Measurements from ENCODE around the gene APOA4. TPM values are rescaled to one million over a fixed set of nuclear protein-coding genes. Genes with fewer than 3 reads are reported as not detected.

Gene APOA4
- total RNA-seq, 1 experiment from 2014 or later: not detected

- peaks cover 32% of the 10 kb centered on the region for H3K79me2 ChIP-seq (ENCODE audit: insufficient read depth, low read length)
- H2AFZ ChIP-seq (ENCODE audit: low read depth, low read length, poor library complexity, severe bottlenecking): peak overlapping the region; percentile 55
- H3K27me3 ChIP-seq (ENCODE audit: insufficient read depth, low read length): no peaks in the 10 kb centered on the region
- no peaks in the 10 kb centered on the region for H3K9me3 ChIP-seq (ENCODE audit: control insufficient read depth in 1 of 2, insufficient read depth in 1 of 2, low read depth in 1 of 2, low read length in 2 of 2)
- ATAC-seq (peak; percentile 24), DNase-seq (ENCODE audit: low read depth, low spot score) (no peak)
- peak overlapping the region; percentile 82 for H3K9ac ChIP-seq (ENCODE audit: low read length)
- peaks cover 10 to 21% of the 10 kb centered on the region in 2 experiments; a peak in 3 of 4 replicates for H3K4me1 ChIP-seq (ENCODE audit: control insufficient read depth in 1 of 2, insufficient read depth in 2 of 2, low read length in 2 of 2)
- H3K27ac ChIP-seq (ENCODE audit: low read depth, low read length): peak overlapping the region; percentile 91
- peak overlapping the region; percentile 83 for H3K4me2 ChIP-seq (ENCODE audit: low read length)
- intact Hi-C loops (cut with micrococcal nuclease): no loop called here
- ChIA-PET CTCF (interaction anchor here (1.0 to 2.0 kb wide), 3 partner anchors 14 to 30 kb away, joined by 3 to 6 read pairs (median 4); partner anchors contain the start of genes APOA5 and ZPR1), RAD21 (ENCODE audit: low non-redundant PET in 1 of 2, low total read pairs in 2 of 2, uncharacterized antibody in 2 of 2, unreplicated experiment in 2 of 2) (no interaction called here), POLR2A (no interaction called here)
- H4K20me1 ChIP-seq (ENCODE audit: insufficient read depth): no peaks in the 10 kb centered on the region
- peaks cover 10 to 20% of the 10 kb centered on the region in 2 experiments; a peak in 3 of 4 replicates for H3K36me3 ChIP-seq (ENCODE audit: control insufficient read depth in 1 of 2, insufficient read depth in 2 of 2, low read length in 2 of 2)
- H3K4me3 ChIP-seq (replicated peaks in 1 of 2; ENCODE audit: low read depth in 1 of 2, low read length in 2 of 2): peak overlapping the region; percentile 84 to 94
- TF ChIP-seq MAX (IDR thresholded peaks at IDR 0.05) (0 out of 2 replicates have a peak, but pooled peaks have one; percentile 3), ZBTB33 (IDR thresholded peaks at IDR 0.05; ENCODE audit: extremely low read depth, insufficient replicate concordance, low read length) (no peak), CEBPB (IDR thresholded peaks at IDR 0.05; ENCODE audit: low read depth) (peak; percentile 47; the same call in 1 of the 2 replicates), JUND (IDR thresholded peaks at IDR 0.05) (no peak), ATF3 (IDR thresholded peaks at IDR 0.05) (no peak)
- H3K9me2 ChIP-seq (ENCODE audit: insufficient read depth): no peaks in the 10 kb centered on the region
- BruUV-seq (replicated peaks): TSS peak; percentile 89
These were observed 49.7 kb downstream of the APOA4 start for GRCh38 chr11:116773203-116774097.
